GM19438 (cell line): ENCODE data around the gene PALLD.

ENCODE experiments used
- ATAC-seq: cut with Tn5 transposase; IDR thresholded peaks from one replicate; pipeline ENCODE4 v1.9.1; 2021; ENCODE audit warnings: low read depth; ENCODE audit not compliant: unreplicated experiment

The PALLD gene

GRCh38 chr4:168585168-168586091 lies 88.6 kb downstream of the PALLD start:
- ATAC-seq, result peak; percentile 84

GRCh38 chr4:168586926-168587325 lies 90.1 kb downstream of the PALLD start:
- ATAC-seq, result no peak

DNA sequence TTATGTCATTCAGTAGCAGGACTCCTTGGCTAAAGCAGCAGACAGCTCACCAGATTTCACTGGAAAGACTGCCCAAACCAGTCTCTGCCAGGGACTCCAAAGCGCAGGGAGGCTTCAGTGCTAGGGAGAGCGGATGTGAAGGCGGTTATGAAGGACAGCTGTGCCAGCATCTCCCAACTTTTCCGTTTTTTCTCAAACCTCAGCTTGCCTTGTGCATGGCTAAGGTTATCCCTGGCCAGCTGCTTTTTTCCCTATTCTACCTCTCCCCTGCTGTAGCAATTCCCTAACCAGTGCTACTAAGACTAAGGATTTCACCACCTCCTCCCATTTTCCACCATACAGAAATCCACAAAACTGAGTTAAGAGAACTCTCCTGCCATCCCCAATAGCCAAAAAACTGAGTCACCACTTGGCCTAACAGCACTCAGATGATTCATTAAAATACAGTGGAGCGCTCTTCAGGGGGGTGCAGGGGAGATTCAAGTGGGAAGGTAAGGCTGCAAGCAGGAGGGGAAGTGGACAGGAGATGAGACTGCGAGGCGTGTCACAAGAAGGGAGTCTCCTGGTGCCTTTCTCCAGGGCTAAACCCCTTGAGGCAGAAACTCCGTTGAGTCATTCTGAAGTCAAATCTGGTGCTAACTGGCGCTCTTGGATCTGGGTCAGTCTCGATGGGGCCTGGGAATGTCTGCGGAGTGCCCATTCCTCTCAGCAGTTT lies 90.7 kb downstream of the PALLD start:
- no peak for ATAC-seq

- no peak for ATAC-seq
Observed at GRCh38 chr4:168588916-168589531, 92.2 kb downstream of the PALLD start.

DNA sequence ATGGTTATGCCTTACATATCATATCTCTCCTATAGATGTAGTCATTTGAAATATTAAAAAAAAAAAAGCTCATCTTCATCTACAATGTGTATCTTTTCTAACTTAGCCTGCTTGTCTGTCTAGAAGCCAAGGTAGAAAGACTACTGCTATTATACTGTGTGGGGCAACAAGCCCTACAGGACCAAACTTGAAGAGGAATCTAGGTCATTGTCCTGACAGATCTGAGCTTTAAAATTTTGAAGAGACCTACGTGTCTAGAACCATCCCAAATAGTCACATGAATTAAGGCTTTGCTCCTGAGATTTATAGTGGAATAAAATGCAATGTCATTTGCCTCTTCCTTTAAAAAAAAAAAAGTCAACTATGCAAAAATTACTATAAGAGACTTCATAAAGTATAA lies 95.8 kb downstream of the PALLD start:
- no peak for ATAC-seq

- no peak for ATAC-seq
Observed at GRCh38 chr4:168593399-168593798, 96.5 kb downstream of the PALLD start.

- no peak for ATAC-seq
Observed at GRCh38 chr4:168594121-168594520, 97.3 kb downstream of the PALLD start.

- ATAC-seq, result no peak
Observed at GRCh38 chr4:168598191-168598590, 101.3 kb downstream of the PALLD start.

DNA sequence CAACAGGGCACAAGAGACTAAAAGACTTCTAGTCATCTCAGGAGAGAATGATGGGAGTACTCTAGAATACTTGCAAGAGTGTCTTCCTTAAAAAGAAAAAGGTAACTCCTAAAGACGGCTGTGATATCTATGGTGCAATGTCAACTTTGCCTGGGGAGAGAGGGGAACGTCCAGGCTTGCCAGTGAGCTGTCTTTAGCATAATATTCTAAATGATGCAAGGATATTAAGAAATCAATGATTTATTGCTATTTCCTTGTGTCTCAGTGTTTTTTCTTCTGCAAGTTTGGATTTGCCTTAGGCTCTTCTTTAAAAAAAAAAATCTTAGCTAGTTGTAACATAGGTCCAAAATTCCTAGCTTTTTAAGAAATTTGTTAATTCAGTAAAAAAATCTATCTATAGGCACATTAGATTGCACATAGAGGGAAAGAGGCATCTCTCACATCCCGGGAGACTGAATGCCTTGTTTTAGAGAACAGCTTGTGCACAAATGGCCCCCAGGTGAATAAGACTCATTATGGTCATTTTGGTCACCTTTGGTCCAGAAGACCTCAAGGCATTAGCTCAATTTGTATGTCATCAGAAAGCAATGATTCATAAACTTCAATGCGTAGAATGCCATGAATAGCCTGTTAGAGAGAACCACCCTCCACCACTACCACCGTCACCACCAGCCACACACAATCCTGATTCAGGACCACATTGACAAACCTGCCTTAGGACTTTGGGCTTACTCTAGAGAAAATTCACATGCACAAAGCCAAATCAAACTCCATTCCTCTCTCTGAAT lies 104.1 kb downstream of the PALLD start:
- no peak for ATAC-seq

DNA sequence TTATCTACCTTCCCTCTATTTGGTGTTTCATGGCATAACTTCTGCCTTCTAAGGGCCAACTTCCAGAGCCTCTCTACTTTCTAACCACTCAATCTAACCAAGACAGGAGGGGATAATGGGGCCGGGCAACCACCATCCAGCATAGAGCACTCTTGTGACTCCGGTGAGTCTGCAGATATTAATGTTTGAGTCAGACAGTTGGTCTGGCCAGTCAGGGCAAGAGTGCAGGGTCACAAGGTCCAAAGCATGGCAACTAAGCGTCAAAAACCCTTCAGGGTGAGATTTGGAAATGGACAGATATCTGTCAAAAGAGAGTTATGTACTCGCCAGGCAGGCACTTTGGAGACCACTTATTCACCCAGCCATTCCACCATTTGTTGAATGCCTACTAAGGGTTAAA lies 105.0 kb downstream of the PALLD start:
- no peak for ATAC-seq

- ATAC-seq, result no peak
Observed at GRCh38 chr4:168604496-168605373, 107.9 kb downstream of the PALLD start.

DNA sequence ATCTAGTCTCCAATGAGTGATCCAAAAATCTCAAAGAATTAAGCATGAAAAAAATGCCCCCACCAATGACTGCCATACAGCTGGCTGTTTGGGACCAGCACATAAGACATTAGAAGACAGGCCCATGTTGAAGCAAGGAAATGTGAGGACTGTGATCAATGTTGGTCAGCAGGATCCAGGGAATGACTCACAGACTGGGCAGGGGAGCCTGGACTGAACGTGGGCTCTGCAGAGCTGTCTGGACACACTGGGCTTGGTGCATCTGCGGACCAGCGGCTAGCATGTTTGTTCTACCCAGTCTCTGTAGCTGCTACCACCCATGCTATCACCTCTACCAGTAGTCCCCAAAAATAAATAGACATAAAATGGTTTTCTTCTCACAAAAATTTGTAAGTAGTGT lies 108.6 kb downstream of the PALLD start:
- no peak for ATAC-seq

GRCh38 chr4:168607215-168607614 lies 110.4 kb downstream of the PALLD start:
- ATAC-seq, result no peak

DNA sequence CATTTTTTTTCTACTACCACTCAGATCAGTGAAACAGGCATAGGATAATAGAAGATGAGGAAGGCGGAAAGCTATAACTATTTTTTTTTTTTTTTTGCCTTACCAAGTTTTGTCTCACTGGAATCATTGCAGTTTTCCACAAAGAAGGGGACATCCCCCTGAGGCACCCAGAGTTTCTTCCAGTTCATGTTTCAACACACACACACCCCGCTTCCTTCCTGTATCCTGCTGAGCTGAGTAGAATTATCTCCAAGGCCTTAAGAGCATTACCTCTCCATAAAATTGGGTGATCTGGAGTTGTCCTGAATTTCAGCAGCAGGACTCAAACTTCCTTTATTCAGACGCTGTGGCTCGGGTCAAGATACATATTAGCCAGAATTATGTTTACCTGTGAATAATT lies 111.9 kb downstream of the PALLD start:
- no peak for ATAC-seq

GRCh38 chr4:168609369-168609768 lies 112.5 kb downstream of the PALLD start:
- ATAC-seq, result no peak

DNA sequence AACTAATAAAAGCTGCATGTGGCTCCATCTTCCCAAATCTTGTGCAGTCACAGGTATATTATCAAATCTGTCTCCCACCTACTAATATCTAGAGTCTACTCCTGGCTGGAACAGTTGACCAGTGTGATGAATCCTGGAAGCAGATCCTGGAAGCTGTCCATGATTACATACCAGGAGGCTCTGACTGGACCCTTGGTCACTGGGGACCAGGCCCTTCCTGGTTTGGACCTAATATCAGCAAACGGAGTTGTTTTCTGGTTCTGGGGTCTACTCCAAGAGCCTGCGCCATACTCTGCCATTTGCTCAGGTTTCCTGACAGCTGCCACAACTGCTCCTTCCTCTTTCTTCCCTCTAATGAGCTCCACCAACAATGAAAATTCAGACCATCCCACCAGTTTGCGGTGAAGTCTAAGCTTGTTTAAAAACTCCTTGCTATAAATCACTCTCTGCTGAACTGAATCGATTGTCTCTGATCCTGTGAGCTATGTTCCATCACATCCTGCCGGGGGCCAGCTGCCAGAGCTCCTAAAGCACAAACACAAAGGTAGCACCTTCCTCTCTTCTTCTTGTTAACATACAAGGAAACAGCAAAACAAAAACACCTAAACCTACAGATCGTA lies 114.2 kb downstream of the PALLD start:
- no peak for ATAC-seq

DNA sequence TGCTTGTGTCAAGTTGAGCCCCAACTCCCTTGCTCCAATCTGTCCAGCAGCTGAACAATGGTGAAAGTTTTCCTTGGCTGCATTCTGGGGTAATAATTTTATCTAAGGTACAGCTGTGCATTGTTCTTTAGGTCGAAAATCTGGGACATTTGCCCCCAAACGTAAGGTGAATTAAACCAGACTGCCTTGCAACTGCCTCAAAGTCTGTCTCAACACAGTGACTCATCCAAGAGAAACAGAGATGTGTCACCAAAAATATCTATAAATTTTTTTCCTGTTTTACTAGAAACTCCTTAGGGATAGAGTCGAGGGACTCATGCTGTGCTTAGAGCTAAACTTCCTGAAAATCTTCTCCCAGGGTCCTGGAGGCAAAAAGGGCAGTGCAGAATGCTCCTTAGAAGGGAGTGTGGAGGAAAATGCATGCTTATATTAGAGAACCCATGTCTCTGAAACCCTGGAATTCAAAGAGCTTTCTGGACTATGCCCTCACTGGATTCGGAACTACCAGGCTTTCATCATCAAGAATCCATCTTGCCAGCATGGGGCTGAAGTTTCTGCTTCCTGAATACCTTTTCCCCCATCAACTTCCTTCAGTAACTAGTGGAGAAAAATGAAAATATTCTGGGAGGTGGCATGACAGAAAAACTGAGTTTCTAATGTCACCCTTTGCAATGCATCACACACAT lies 115.7 kb downstream of the PALLD start:
- ATAC-seq, result no peak

- no peak for ATAC-seq
Observed at GRCh38 chr4:168613869-168614268, 117.0 kb downstream of the PALLD start.
